GM06990 (cell line): ENCODE data around the gene ADAM8.

Experiments used
- DNase-seq: peaks from one replicate; pipeline ENCODE4 v3.0.0-alpha.2; 2011; ENCODE audit not compliant: insufficient read length; ENCODE audit errors: extremely low read depth
- H3K27me3 ChIP-seq: replicated peaks from 2 replicates; pipeline ENCODE4 v1.6.0; 2011; ENCODE audit warnings: low read length; ENCODE audit not compliant: control insufficient read depth, insufficient read depth
- H3K36me3 ChIP-seq: 2 replicates; pipeline ENCODE4 v1.5.1; 2011; ENCODE audit warnings: low read length; ENCODE audit not compliant: control insufficient read depth, insufficient read depth
- H3K4me3 ChIP-seq: replicated peaks from 2 replicates; pipeline ENCODE4 v1.5.1; 2011; ENCODE audit warnings: low read depth, mild to moderate bottlenecking, control low read depth, low read length
- TF ChIP-seq, protein P1 (sequence below): IDR thresholded peaks from 2 replicates; pipeline ENCODE4 v1.5.1; 2011; ENCODE audit warnings: low read length, control low read depth, mild to moderate bottlenecking, inconsistent platforms; ENCODE audit not compliant: insufficient read depth, poor library complexity, severe bottlenecking

The ADAM8 gene

DNA sequence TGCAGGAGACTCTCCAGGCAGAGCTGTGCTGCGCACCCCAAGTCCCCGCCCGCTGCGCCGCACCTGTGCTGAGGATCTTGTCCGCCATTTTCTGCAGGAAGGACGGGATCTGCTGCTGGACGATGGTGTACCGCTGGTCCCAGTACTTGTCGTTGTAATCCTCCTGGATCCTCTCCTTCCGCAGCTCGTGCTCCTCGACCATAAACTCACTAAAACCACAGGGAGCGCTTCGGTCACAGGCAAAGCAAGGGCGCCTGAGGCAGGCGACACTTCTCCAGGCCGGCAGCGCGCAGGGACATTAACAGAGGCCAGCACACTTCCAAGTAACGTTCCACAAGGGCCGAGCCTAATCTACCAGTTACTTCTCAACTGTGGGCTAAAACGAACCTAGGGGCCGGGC is 13.1 kb upstream of the ADAM8 start:
- no peak for DNase-seq
- peaks cover 29% of the 10 kb centered on the region for H3K36me3 ChIP-seq

DNA sequence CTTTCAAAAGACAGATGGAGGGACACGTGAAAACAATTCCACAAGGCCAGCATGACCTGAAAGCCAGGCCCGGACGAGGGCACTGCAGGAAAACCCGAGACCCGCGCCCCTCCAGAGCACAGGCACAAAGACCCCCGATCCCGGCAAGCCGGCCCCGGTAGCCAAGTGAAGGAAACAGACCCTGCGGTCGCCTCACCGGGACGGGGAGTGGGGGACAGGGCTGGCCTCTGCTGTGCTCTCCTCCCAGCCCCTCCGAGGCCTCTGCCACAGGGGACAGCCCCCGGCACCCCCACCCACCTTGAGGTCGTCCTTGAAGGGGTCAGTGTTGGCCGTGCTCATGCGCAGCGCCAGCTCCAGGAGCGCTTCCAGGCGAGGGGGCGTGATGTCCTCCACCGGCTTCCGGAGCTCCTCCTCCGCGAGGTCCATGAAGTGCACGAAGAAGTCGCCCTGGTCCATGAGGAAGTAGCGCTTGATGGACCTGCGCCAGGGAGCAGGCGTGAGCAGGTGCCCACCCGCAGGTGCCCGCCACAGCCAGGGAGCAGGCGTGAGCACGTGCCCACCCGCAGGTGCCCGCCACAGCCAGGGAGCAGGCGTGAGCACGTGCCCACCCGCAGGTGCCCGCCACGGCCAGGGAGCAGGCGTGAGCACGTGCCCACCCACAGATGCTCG is 11.3 kb upstream of the ADAM8 start:
- no peak for DNase-seq
- Histone ChIP-seq H3K36me3 (peaks cover 30% of the 10 kb centered on the region), H3K27me3 (no peaks in the 10 kb centered on the region), H3K4me3 (no peak overlapping the region)
- TF ChIP-seq, protein P1, sequence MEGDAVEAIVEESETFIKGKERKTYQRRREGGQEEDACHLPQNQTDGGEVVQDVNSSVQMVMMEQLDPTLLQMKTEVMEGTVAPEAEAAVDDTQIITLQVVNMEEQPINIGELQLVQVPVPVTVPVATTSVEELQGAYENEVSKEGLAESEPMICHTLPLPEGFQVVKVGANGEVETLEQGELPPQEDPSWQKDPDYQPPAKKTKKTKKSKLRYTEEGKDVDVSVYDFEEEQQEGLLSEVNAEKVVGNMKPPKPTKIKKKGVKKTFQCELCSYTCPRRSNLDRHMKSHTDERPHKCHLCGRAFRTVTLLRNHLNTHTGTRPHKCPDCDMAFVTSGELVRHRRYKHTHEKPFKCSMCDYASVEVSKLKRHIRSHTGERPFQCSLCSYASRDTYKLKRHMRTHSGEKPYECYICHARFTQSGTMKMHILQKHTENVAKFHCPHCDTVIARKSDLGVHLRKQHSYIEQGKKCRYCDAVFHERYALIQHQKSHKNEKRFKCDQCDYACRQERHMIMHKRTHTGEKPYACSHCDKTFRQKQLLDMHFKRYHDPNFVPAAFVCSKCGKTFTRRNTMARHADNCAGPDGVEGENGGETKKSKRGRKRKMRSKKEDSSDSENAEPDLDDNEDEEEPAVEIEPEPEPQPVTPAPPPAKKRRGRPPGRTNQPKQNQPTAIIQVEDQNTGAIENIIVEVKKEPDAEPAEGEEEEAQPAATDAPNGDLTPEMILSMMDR, result no peak

More for the DNA sequence above, 13.1 kb upstream of the ADAM8 start:
- H3K27me3 ChIP-seq, result no peaks in the 10 kb centered on the region
- TF ChIP-seq, protein P1, result no peak
- no peak overlapping the region for H3K4me3 ChIP-seq

DNA sequence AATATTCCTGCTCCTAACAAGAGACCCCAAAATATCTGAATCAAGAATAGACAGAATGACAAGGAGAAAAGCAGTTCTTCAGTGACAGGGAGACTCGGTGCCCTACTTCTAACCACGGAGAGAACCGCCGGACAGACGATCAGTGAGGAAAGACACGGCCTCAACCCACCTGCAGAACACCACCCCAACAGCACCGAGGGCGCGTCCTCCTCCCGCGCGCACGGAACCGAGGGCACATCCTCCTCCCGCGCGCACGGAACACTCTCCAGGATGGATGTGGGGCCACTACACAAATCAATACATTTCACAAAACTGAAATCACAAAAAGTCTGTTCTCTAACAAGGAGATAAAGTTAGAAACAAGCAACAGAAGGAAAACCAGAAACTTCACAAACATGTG is 9.7 kb upstream of the ADAM8 start:
- TF ChIP-seq, protein P1, result no peak
- Histone ChIP-seq H3K36me3 (peaks cover 33% of the 10 kb centered on the region), H3K27me3 (no peaks in the 10 kb centered on the region), H3K4me3 (no peak overlapping the region)
- no peak for DNase-seq

DNA sequence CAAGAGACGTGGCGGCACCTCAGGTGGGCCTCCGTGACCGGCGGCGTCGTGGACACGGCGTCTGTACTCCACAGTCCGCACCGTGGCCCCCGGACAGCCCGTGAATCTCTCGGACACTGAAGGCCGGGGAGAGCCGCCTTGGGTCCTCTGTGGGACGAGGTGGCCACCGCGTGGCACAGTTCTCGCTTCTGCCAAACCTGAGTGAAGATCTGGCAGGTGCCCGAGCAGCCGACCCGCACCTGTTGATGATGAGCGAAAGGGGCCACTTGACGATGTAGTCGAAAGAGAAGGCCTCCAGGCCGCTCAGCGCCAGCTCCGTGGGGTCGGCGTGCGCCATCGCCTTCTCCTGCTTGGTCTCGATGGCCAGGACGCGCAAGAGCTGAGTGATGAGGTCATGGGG is 8.5 kb upstream of the ADAM8 start:
- no peaks in the 10 kb centered on the region for H3K27me3 ChIP-seq
- TF ChIP-seq, protein P1, result no peak
- peaks cover 35% of the 10 kb centered on the region for H3K36me3 ChIP-seq
- H3K4me3 ChIP-seq, result no peak overlapping the region
- DNase-seq, result no peak

GRCh38 chr10:133283931-133284330 is 7.3 kb upstream of the ADAM8 start:
- Histone ChIP-seq H3K27me3 (no peaks in the 10 kb centered on the region), H3K4me3 (no peak overlapping the region), H3K36me3 (peaks cover 33% of the 10 kb centered on the region)
- TF ChIP-seq, protein P1, result no peak
- no peak for DNase-seq
